ENCODE data around the gene ARHGAP22.
A peak's percentile ranks its signal among the peaks of the same experiment; 100 is the strongest.

Gene ARHGAP22

DNA sequence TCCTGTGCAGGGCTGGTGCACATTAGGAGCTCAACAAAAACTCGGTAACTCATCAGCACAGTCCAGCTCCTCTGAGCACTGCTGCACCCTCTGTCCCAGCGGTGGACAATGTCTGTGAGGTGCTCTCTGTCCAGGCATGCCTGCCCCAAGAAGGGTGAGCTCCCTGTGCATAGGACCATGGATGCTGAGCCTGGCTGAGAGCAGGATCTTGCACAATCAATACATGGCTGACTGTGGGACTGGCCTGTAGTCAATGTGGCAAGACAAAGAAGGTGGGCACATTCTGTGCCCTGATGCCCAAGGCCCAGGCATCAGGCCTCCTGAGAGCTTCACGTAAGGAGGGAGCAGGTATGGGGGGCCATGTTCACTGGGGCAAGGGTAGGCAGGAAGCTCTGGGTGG lies 17.1 kb downstream of the ARHGAP22 start:
- DNase-seq (ENCODE audit: low read depth in 2 of 2), result no peak

DNA sequence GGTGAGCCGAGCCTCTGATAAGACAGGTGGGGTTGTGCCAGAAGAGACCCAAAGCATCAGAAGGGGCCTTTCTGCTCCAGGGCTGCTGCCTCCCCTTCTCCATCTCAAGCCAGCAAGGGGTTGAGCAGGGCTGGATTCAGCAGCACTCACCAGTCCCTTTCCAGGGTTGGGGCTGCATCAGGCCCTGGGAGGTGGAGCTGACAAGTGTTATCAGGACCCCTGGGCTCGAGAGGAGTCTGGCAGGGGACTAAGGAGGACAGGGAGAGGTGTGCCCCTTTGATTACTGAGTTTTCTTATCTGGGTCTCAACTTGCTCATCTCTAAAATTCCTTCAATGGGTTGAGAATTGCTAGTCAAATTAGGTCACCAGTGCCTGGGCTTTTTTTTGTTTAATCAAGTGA lies 17.8 kb downstream of the ARHGAP22 start:
- no peak for DNase-seq (ENCODE audit: low read depth in 2 of 2)

- no peak for DNase-seq (ENCODE audit: low read depth in 2 of 2)
Observed at GRCh38 chr10:48582970-48583369, 21.9 kb downstream of the ARHGAP22 start.

- DNase-seq (ENCODE audit: low read depth in 2 of 2), result no peak
Observed at GRCh38 chr10:48580236-48580635, 24.6 kb downstream of the ARHGAP22 start.

DNA sequence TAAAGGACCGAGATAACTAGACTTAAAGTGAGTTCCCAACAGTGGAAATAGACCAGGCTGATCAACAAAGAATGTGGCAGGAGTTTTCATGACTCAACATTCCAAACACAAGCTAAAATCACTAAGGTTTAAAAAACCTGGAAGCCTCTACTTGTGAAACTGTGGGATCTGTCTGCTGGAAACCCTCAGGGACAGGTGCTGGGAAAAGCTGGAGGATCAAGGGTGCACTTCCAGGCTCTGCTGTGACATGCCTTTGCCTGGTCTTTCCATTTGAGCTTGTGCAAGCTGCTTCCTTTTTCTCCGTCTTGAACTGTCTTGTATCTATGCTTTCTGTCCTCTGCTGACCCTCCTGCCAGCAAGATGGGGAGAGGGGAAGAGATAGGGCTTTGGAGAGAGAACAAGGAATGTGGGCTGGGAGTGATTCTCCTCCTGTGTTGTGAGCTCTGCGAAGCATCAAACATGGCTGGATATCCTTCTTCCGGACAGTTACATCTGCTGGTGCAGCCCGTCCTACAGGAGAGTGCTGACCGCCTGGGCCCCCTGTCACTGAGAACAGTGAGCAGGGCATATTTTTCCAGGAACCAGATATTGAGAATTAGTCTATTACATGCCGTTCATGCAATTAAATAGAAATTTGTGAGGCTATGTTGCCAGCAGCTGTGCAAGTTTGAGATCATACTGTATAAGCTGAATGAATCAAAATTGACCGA lies 25.5 kb downstream of the ARHGAP22 start:
- peak in 1 of 2 experiments; percentile 20 for DNase-seq (ENCODE audit: low read depth in 2 of 2)

- no peak for DNase-seq (ENCODE audit: low read depth in 2 of 2)
Observed at GRCh38 chr10:48577158-48577557, 27.7 kb downstream of the ARHGAP22 start.

DNA sequence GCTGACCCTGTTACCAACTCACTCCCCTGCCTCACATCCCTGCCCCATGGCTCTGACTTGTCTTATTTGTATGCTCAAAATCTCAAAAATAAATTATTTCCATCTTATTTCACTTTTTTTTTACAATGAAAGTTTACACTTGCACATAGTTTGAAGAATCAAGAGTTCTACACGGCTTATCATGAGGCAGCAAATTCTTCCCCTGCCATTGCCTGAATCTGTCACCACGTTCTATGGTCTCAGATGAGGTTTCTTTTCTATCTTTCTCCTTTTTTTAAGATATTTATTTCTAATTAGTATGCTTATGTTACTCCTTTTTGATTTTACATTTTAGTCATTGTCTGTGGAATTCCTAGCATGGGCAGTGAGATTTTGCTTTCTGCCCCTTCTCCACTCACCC lies 28.4 kb downstream of the ARHGAP22 start:
- no peak for DNase-seq (ENCODE audit: low read depth in 2 of 2)

DNA sequence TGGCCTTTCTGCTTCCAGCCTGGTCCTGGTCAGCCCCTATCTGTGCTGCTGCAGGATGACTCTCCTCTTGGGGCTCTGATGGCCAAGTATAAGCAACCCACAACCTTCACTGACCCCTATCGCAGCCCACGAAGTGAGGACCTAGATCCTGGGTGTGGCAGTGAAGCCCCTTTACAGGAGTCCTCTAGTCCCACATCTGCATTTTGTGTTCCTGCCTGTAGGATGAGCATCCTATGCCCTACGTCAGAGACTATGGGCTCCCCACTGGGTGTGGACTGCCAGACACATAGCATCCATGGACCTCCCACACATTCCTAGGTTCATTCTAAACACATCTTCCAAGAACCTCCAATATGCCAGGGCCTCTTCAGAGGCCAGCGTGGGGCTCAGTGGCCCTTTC lies 29.0 kb downstream of the ARHGAP22 start:
- DNase-seq (ENCODE audit: low read depth in 2 of 2), result no peak

DNA sequence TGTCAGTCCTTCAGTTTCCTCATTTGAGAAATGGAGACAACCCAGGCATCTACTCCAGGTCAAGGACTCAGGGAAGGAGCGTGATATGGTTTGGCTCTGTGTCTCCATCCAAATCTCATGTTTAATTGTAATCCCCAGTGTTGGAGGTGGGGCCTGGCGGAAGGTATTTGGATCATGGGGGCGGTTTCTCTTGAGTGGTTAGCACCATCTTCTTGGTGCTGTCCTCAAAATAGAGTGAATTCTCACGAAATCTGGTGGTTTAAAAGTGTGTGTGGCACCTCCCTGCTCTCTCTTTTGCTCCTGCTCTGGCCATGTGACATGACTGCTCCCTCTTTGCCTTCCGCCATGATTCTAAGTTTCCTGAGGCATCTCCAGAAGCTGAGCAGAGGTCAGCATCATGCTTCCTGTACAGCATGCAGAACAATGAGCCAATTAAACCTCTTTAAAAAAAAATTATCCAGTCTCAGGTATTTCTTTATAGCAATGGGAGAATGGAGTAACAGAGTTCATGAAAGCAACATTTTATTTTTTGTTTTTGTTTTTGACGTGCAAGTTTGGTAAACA lies 30.0 kb downstream of the ARHGAP22 start:
- no peak for DNase-seq (ENCODE audit: low read depth in 2 of 2)

- no peak for DNase-seq (ENCODE audit: low read depth in 2 of 2)
Observed at GRCh38 chr10:48574322-48574796, 30.5 kb downstream of the ARHGAP22 start.

DNA sequence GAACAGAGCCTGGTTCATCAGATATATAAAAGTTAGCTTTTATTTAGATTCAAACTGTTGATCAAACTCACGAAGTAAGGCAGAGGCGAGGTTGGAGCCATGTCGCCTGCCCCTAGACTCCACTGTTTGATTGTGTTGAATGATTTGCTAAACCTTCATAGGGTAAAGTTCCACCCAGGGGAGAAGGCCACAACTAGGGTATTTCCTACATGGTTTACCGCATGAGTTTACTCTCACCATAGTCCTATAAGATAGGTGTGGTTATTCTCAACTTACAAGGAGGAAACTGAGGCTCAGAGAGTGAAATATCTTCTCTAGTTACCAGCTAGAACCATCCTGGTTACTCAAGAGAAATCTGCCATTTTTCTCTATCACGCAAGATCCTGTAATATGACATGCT lies 31.8 kb downstream of the ARHGAP22 start:
- DNase-seq (ENCODE audit: low read depth in 2 of 2), result no peak

- peak; percentile 33 to 38 for DNase-seq (ENCODE audit: low read depth in 2 of 2)
Observed at GRCh38 chr10:48572414-48572813, 32.5 kb downstream of the ARHGAP22 start.

- no peak for DNase-seq (ENCODE audit: low read depth in 2 of 2)
Observed at GRCh38 chr10:48568546-48568945, 36.3 kb downstream of the ARHGAP22 start.

DNA sequence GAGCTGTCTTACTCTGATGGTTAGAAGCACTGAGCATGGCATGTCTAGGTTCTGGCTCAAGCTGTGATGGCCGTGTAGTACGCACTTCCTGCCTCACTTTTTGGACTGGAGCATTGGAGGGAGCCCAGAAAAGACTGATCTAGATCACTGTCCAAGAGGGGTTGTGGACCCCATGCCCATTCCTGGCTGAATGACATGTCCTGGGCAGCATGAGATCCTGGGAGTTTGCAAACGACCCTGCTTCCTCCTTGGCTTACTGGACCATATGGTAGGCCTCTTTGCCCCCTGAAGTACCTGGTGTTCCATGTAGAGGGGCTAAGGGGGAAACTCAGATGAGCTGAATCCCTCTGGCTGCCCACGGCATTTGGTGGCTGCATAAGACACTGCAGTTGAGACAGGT lies 36.7 kb downstream of the ARHGAP22 start:
- no peak for DNase-seq (ENCODE audit: low read depth in 2 of 2)

GRCh38 chr10:48567346-48567745 lies 37.5 kb downstream of the ARHGAP22 start:
- no peak for DNase-seq (ENCODE audit: low read depth in 2 of 2)

GRCh38 chr10:48564466-48565160 lies 40.3 kb downstream of the ARHGAP22 start:
- DNase-seq (ENCODE audit: low read depth in 2 of 2), result no peak

DNA sequence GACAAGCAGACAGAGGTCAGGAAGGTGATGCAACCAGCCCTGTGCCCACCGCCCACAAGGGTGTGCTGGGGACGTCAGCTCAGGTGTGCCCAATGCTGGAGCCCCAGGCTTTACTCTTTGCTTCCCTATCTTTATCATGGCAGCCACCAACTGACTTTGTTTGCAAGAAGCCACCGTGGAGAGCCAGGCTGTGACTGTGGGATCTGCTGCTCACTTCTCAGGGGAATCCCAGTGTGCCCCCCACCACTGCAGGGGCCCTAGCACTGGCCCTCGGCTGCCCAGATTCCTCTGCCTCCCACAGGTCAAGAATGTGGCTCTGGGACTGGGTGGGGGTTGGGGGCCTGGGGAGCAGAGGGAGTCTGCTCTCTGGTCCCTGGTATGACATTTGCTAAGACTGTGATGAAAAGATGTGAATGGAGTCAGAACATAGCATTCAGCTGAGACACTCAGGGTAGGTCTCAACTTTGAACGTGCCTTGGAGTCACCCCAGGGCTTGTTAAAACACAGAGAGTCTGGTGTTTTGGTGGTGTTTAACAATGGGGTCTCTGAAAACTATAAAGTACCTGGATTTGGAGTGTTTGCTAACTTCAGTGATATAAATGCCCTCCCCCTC lies 47.3 kb downstream of the ARHGAP22 start:
- DNase-seq (ENCODE audit: low read depth in 2 of 2), result no peak

DNA sequence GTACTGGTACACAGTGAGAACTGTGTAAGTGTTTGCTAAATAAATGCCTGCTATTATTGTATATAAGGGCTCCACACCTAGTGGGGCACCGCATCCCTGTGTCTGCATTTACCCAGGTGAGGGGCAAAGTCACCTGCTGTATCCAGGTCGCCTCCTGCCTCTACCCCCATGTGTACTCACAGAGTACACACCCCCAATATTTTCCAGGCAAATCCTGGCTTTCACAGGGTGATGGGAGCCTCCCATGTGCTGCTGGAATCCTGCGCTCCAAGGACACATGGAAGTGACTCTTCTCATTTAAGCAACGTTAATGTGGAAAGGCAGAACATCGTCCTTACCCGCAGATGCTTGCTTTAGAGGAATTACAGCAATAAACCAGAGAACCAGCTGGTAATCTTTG lies 48.2 kb downstream of the ARHGAP22 start:
- no peak for DNase-seq (ENCODE audit: low read depth in 2 of 2)

DNA sequence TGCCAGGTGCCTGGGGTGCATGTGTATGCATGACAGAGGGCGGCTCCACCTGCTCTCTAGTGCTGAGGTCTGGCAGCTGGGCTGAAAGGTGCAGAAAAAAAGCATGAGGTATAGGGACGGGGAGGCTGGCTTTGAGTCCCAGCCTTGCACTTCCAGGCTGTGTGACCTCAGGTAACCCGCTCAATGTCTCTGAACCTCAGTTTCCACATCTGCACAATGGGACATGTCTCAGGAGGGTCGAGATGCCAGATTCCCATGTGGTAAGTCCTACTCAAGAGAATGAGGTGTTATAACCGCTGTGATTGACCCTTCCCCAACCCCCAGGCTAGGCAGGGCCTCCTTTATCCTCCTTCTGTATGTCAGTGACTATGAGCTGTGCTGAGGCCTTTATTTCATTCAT lies 48.8 kb downstream of the ARHGAP22 start:
- DNase-seq (ENCODE audit: low read depth in 2 of 2), result no peak

DNA sequence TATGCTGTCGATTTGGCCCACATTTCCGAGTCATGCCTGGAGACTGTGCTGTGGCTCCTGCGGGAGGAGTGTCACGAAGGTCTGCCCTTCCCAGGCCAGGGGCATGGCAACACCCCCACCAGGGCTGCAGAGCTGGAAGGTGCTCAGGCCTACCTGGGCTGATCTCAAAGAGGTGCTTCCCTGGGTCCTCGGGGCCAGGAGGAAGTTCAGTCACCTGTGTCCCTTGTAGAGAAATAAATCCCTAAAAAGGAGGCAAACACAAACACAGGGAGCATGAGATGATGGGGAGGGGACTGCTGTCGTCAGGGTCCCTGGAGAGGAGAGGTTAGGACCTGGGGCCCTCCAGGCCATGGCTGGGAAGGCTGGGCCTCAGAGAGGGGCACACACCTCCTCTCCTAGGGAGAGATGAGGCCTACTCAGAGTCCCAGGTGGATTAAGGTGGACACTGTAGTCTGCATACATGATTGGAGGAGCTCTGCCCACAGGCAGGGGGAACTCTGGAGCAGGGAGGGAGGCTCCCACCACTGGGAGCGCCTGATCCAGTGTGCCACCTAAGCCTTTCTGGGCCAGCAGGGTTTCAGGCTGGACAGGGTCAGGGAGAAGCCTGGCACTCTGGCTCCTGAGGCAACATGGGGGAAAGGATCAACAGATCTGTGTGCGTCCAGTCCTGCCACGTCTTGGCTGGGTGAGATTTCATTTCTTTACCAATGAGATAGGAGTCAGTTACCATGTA lies 49.4 kb downstream of the ARHGAP22 start:
- DNase-seq (ENCODE audit: low read depth in 2 of 2), result no peak

- DNase-seq (ENCODE audit: low read depth in 2 of 2), result no peak
Observed at GRCh38 chr10:48554656-48555055, 50.2 kb downstream of the ARHGAP22 start.

DNA sequence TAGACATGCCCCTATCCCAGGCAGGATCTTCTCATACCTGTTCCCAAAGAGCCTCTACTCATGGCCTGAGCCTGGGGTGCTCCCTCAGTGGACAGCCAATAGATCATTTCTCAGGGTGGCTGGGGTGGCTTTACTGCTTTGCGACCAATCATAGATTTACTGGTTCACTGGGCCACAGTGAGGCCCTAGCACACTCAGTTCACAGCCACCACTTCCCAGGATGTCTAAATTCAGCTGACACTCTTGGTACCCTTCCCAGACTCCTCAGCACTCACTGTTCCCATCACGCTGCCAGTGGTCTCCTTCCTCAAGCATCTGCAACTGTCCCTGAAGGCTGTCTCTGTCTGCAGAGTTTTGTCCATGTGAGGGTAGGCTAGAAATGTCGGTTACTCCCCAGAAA lies 50.6 kb downstream of the ARHGAP22 start:
- DNase-seq (ENCODE audit: low read depth in 2 of 2), result no peak

Measured in fibroblast of skin of left quadriceps (primary cell).